Chondrocyte (in vitro differentiated cells): ENCODE measurements around the gene MRPL19. TPM values are rescaled to one million over a fixed set of nuclear protein-coding genes. Genes with fewer than 3 reads are reported as not detected.
A peak's percentile ranks its signal among the peaks of the same experiment; 100 is the strongest.

ENCODE experiments used
- DNase-seq: peaks from one replicate; pipeline ENCODE4 v3.0.0; 2021; ENCODE audit warnings: mixed read lengths, low spot score
- H3K27ac Mint-ChIP-seq: one replicate; pipeline ENCODE4 v1.8.0; 2021; ENCODE audit warnings: mild to moderate bottlenecking, moderate library complexity, mixed read lengths; ENCODE audit not compliant: unreplicated experiment
- H3K27me3 Mint-ChIP-seq: 2 replicates; pipeline ENCODE4 v1.8.0; 2021; ENCODE audit warnings: low read depth, mixed read lengths
- H3K36me3 Mint-ChIP-seq: 2 replicates; pipeline ENCODE4 v1.8.0; 2021; ENCODE audit warnings: low read depth, mixed read lengths
- H3K4me1 Mint-ChIP-seq: 2 replicates; pipeline ENCODE4 v1.8.0; 2021; ENCODE audit warnings: low read depth, mild to moderate bottlenecking, mixed read lengths
- H3K4me3 Mint-ChIP-seq: one replicate; pipeline ENCODE4 v1.8.0; 2021; ENCODE audit warnings: mild to moderate bottlenecking, moderate library complexity, mixed read lengths; ENCODE audit not compliant: unreplicated experiment
- H3K9me3 Mint-ChIP-seq: 2 replicates; pipeline ENCODE4 v1.8.0; 2021; ENCODE audit warnings: low read depth, mixed read lengths
- total RNA-seq: library from RNA; stranded (reverse); gene quantifications from 3 replicates; pipeline ENCODE4 v1.2.1, GENCODE V29; 2021
- TF ChIP-seq, protein P1 (sequence below): fragments of 200-600 bp; sonication (generic); IDR thresholded peaks from 2 replicates; pipeline ENCODE4 v1.5.0; 2021; ENCODE audit warnings: antibody characterized with exemption, mild to moderate bottlenecking, moderate library complexity

Gene MRPL19
- total RNA-seq, 1 donor from 2014 or later = 43.5 TPM

DNA sequence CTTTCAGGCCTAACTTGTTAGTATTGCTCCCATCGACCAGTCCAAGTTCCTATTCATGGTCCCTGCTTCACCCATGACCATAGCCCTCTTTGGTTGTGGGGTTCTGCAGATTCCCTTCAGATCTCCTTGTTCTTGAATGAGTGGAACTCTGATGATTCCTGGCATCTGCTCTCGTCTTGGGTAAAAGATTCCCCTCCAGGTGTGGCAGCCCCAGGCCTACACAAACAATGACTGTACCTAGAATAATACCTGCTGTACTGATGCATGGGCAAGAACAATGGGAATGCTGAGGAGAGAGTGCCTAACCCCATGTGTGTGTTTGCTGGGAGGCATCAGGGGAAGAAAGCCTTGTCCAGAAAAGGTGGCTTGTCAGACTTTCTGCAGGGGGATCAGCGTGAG lies 39.2 kb upstream of the MRPL19 start:
- TF ChIP-seq, protein P1, sequence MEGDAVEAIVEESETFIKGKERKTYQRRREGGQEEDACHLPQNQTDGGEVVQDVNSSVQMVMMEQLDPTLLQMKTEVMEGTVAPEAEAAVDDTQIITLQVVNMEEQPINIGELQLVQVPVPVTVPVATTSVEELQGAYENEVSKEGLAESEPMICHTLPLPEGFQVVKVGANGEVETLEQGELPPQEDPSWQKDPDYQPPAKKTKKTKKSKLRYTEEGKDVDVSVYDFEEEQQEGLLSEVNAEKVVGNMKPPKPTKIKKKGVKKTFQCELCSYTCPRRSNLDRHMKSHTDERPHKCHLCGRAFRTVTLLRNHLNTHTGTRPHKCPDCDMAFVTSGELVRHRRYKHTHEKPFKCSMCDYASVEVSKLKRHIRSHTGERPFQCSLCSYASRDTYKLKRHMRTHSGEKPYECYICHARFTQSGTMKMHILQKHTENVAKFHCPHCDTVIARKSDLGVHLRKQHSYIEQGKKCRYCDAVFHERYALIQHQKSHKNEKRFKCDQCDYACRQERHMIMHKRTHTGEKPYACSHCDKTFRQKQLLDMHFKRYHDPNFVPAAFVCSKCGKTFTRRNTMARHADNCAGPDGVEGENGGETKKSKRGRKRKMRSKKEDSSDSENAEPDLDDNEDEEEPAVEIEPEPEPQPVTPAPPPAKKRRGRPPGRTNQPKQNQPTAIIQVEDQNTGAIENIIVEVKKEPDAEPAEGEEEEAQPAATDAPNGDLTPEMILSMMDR = no peak
- Mint-ChIP-seq H3K4me1 (peaks cover 64% of the 10 kb centered on the region), H3K27me3 (no peaks in the 10 kb centered on the region), H3K27ac (peak overlapping the region; percentile 52), H3K4me3 (no peak overlapping the region), H3K9me3 (no peaks in the 10 kb centered on the region), H3K36me3 (no peaks in the 10 kb centered on the region)
- DNase-seq = no peak

DNA sequence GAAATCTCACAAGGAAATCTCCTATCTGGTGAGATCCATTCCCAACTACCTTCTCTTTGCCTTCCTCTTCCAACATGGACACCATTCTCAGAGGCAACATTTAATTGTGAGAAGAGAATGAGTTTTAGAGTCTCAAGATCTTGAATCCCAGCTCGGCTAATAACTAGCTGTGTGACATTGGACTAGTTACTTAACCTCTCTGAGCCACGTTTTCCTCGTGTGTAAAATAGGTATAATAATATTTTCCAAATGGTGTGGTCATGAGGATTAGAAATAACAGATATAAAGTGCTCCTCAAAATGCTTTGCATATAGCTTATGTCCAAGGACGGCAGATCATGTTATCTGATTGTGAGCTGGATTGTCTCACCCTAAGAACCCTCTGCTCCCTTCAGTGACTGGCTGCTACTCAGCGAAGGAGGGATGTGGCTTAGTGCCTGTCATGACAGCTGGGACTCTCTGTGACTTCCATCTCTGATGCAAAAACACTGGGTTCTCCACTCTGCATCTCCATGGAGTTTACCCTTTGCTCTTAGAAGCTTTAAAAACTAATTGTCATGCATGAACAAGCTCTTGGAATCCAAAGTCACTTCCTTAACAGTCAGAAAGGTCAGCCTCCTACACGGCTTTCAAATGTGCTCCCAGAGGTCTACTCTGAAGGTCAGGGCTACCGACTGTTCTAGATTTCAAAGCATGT lies 38.4 kb upstream of the MRPL19 start:
- H3K27me3 Mint-ChIP-seq = no peaks in the 10 kb centered on the region
- no peaks in the 10 kb centered on the region for H3K36me3 Mint-ChIP-seq
- H3K27ac Mint-ChIP-seq = no peak overlapping the region
- H3K9me3 Mint-ChIP-seq = no peaks in the 10 kb centered on the region
- H3K4me3 Mint-ChIP-seq = no peak overlapping the region
- H3K4me1 Mint-ChIP-seq = peaks cover 60% of the 10 kb centered on the region
- TF ChIP-seq, protein P1 = no peak
- DNase-seq = no peak

DNA sequence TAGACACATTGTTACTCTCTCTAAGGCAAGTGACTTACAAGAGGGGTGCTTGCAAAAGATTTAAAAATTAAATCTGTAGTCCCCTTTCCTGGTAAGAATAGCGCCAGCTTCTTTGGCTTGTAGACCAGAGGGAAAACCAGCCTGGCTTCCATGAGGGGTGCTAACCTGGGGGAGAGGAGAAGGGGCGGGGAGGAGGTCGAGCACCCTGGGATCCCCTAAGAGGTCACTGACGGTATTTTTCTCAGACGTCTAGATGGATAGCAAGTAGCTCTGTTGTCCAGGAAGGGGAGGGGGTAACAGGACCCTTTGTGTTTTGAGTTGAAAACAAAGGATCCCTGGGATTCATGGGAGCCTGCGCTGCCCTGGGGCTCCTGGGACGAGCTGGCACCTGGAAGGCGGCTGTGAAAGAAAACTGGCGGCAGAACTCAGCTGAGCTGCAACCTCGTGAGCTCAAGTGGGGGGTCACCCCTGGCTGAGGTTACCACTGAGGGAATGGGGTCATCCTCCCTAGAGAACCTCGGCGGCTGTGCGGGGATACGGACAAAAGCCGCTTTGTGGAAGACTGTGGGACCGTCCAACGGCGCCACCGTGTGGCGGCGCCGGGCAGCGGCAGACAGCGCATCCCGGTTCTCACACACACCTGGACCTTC lies 37.8 kb upstream of the MRPL19 start:
- no peaks in the 10 kb centered on the region for H3K27me3 Mint-ChIP-seq
- TF ChIP-seq, protein P1 = peak; percentile 100
- peaks cover 54% of the 10 kb centered on the region for H3K4me1 Mint-ChIP-seq
- DNase-seq = no peak
- H3K4me3 Mint-ChIP-seq = peak overlapping the region; percentile 68
- no peaks in the 10 kb centered on the region for H3K36me3 Mint-ChIP-seq
- H3K9me3 Mint-ChIP-seq = no peaks in the 10 kb centered on the region
- H3K27ac Mint-ChIP-seq = no peak overlapping the region

DNA sequence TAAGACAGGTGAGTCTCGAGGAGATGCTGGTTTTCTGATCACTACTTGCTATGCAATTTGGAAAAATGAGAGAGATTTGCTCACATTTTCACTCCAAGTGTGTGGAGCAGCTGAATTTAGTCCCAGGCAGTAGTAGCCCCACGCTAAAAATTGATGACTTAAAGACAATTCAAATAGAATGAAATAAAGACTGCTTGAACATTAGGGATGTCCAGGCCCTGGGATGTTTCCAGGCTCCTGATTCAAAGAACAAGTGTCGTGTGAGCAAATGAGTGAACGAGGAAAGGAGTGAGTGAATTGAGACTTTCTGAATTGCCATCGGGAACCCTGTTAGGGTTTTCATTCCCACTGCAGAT lies 37.3 kb upstream of the MRPL19 start:
- H3K27me3 Mint-ChIP-seq = no peaks in the 10 kb centered on the region

DNA sequence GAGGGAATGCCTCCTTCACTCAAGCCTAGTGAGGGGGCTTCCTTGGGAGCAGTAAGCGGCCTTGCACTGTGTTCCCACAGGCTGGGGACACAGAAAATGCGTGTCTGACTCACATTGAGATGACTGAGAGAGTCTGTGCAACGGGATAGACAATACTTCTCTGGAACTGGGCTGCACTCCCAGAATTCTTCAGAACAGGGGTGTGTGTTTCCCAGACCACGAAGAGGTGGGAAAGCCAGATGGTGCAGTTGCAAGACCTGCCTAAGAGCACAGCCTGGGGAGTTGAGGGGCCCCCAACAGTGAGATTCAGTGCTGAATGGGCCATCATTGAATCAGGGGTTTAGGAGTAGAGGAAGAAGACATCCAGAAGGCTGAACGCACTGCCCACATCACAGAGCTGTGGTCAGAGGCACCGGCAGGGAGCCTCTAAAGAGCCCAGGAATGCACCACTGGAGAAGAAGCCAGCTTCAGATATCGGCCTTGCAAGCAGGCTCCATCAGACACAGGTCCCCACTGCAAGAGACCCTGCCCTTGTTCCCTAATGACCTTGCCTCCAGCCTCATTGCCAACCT lies 36.6 kb upstream of the MRPL19 start:
- Mint-ChIP-seq H3K9me3 (no peaks in the 10 kb centered on the region), H3K27me3 (no peaks in the 10 kb centered on the region), H3K27ac (no peak overlapping the region), H3K4me3 (no peak overlapping the region), H3K36me3 (no peaks in the 10 kb centered on the region), H3K4me1 (peaks cover 41% of the 10 kb centered on the region)
- DNase-seq = no peak
- TF ChIP-seq, protein P1 = no peak

More for the DNA sequence above, 37.3 kb upstream of the MRPL19 start:
- H3K9me3 Mint-ChIP-seq = no peaks in the 10 kb centered on the region
- H3K27ac Mint-ChIP-seq = no peak overlapping the region
- DNase-seq = no peak
- no peaks in the 10 kb centered on the region for H3K36me3 Mint-ChIP-seq
- TF ChIP-seq, protein P1 = peak; percentile 71
- no peak overlapping the region for H3K4me3 Mint-ChIP-seq
- H3K4me1 Mint-ChIP-seq = peaks cover 49% of the 10 kb centered on the region
